Stimulated activated CD4-positive, alpha-beta T cell treated with anti-CD3 and anti-CD28 coated beads, Interleukin-2, amount 100 ng/mL, for 48 hours (primary cell): Measurements from ENCODE around the gene ITFG1.
A peak's percentile ranks its signal among the peaks of the same experiment; 100 is the strongest.
"Not testable (repeated sequence)": the region's sequence is repeated elsewhere in the genome, so short reads cannot be mapped to it uniquely, and the experiment has no call there.

Source experiments
- DNase-seq, 2 donors: peaks; one replicate each; pipeline ENCODE4 v3.0.0-alpha.2; 2020

The ITFG1 gene

GRCh38 chr16:47143677-47144558 lies 316.9 kb downstream of the ITFG1 start, which contains the start of gene NETO2:
TSS of gene NETO2 (minus strand) at chr16:47143945. CDS start at chr16:47143612, 333 bp downstream.
- peak; percentile 34 to 60 for DNase-seq

- DNase-seq, result peak; percentile 65 to 73
These were observed 317.8 kb downstream of the ITFG1 start for GRCh38 chr16:47142821-47143676.

GRCh38 chr16:47142486-47142820 lies 318.4 kb downstream of the ITFG1 start:
- no peak for DNase-seq

GRCh38 chr16:47141773-47142485 lies 318.9 kb downstream of the ITFG1 start:
- DNase-seq, result peak; percentile 71 to 73

GRCh38 chr16:47140686-47141085 lies 320.2 kb downstream of the ITFG1 start:
- DNase-seq, result no peak

GRCh38 chr16:47139561-47140185 lies 321.2 kb downstream of the ITFG1 start:
- no peak for DNase-seq

- DNase-seq, result not testable (repeated sequence)
These were observed 322.9 kb downstream of the ITFG1 start for GRCh38 chr16:47137925-47138324.

GRCh38 chr16:47136099-47136842 lies 324.6 kb downstream of the ITFG1 start:
- no peak for DNase-seq

- no peak for DNase-seq
These were observed 326.3 kb downstream of the ITFG1 start for GRCh38 chr16:47134550-47134949.

- DNase-seq, result no peak
These were observed 328.6 kb downstream of the ITFG1 start for GRCh38 chr16:47132308-47132707.

- no peak for DNase-seq
These were observed 331.0 kb downstream of the ITFG1 start for GRCh38 chr16:47129755-47130435.

GRCh38 chr16:47127541-47127940 lies 333.3 kb downstream of the ITFG1 start:
- no peak for DNase-seq

GRCh38 chr16:47125757-47126156 lies 335.1 kb downstream of the ITFG1 start:
- DNase-seq, result no peak

GRCh38 chr16:47113130-47113529 lies 347.7 kb downstream of the ITFG1 start:
- no peak for DNase-seq

GRCh38 chr16:47110939-47111338 lies 349.9 kb downstream of the ITFG1 start:
- DNase-seq, result no peak

GRCh38 chr16:47109361-47109760 lies 351.5 kb downstream of the ITFG1 start:
- DNase-seq, result no peak
